Measurements from ENCODE around the gene ZNF142. TPM values are rescaled to one million over a fixed set of nuclear protein-coding genes. Genes with fewer than 3 reads are reported as not detected.

Gene ZNF142
- polyA plus RNA-seq, 1 experiment, result 7.1 TPM

DNA sequence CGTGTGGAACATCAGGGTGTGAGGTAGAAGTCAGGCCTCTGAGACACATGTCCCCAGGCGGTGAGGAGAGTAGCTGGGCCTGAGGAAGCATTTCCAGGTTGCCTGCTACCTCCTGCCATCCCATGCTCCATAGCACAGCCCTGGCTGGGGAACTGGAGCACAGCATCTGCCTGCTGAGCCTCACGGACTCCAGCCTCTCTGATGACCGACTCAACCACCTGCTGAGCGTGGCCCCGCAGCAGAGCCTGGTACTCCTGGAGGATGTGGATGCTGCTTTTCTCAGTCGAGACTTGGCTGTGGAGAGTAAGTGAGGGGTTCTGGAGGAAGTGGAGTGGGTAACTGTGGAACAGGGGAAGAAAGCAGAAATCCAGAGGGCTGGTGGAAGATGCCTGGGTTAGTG, 3.0 kb upstream of the ZNF142 start:
- no peak for DNase-seq (ENCODE audit: low read depth)
- no peak overlapping the region for H3K4me3 ChIP-seq (ENCODE audit: low read depth, low read length)
- TF ChIP-seq, protein P1, sequence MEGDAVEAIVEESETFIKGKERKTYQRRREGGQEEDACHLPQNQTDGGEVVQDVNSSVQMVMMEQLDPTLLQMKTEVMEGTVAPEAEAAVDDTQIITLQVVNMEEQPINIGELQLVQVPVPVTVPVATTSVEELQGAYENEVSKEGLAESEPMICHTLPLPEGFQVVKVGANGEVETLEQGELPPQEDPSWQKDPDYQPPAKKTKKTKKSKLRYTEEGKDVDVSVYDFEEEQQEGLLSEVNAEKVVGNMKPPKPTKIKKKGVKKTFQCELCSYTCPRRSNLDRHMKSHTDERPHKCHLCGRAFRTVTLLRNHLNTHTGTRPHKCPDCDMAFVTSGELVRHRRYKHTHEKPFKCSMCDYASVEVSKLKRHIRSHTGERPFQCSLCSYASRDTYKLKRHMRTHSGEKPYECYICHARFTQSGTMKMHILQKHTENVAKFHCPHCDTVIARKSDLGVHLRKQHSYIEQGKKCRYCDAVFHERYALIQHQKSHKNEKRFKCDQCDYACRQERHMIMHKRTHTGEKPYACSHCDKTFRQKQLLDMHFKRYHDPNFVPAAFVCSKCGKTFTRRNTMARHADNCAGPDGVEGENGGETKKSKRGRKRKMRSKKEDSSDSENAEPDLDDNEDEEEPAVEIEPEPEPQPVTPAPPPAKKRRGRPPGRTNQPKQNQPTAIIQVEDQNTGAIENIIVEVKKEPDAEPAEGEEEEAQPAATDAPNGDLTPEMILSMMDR (IDR thresholded peaks at IDR 0.05; ENCODE audit: insufficient read depth, low read depth, low read length), result no peak
- peaks cover 34% of the 10 kb centered on the region for H3K36me3 ChIP-seq (ENCODE audit: control insufficient read depth, insufficient read depth, low read length)
- H3K27me3 ChIP-seq (ENCODE audit: control insufficient read depth, insufficient read depth, low read length), result no peaks in the 10 kb centered on the region
- ChIA-PET CTCF (no interaction called here), POLR2A (no interaction called here)

DNA sequence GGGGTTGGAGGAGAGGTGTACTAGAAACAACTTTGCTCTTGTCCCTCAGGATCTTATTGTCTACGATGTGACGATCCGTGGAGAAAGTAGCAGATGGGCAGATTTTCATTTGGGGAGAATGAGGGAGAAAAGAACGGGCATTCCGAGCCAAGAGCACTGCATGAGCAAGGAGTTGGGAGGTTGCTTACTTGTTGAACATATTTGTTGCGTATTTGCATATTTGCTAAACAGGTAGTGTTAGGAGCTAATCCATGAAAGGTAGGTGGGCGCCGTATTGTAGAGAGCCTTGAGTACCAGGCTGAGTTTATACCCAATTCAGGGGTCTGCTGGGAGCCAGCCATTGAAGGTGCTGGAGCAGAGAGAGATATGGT, 550 bp upstream of the ZNF142 start:
- TF ChIP-seq, protein P1 (IDR thresholded peaks at IDR 0.05; ENCODE audit: insufficient read depth, low read depth, low read length), result no peak
- CTCF ChIA-PET, result interaction anchor here (0.9 to 3.4 kb wide), 11 partner anchors 10 to 191 kb away, joined by 3 to 33 read pairs (median 8); partner anchors contain the start of genes PLCD4, RNF25, STK36 and TTLL4
- peaks cover 28% of the 10 kb centered on the region for H3K36me3 ChIP-seq (ENCODE audit: control insufficient read depth, insufficient read depth, low read length)

DNA sequence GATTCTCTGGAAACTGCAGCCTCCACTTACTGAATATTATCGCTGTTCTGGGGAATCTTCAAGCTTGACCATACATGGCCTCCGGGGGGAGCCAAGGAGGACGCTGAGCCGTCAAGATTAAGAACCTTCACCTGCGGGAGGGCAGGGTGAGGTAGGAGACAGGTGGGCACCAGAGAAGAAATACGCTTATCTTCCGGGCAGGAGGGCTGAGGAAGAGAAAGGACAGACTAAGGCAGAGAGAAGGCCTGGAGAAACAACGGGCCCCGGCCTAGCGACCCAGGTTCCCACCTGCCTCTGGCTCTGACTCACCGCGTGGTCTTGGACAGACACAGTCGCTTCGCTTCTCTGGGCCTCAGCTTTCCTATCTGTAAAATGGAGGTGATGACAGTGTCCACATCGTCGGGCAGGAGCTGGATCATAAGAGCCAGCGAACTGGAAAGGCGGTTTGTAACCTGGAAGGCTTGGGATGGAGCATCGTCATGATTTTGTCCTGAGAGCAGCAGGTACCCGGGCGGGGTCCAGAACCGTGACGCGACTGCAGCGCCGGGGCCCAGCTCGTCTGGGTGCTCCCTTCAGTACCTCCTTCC, 659 bp downstream of the ZNF142 start:
- Histone ChIP-seq H3K27me3 (ENCODE audit: control insufficient read depth, insufficient read depth, low read length) (no peaks in the 10 kb centered on the region), H3K4me3 (ENCODE audit: low read depth, low read length) (peak overlapping the region; percentile 89), H3K36me3 (ENCODE audit: control insufficient read depth, insufficient read depth, low read length) (peaks cover 18% of the 10 kb centered on the region)
- CTCF ChIA-PET, result interaction anchor here (0.7 to 3.4 kb wide), 19 partner anchors 9 to 256 kb away, joined by 3 to 33 read pairs (median 4); partner anchors contain the start of genes PLCD4, RNF25, STK36 and TTLL4
- DNase-seq (ENCODE audit: low read depth), result no peak
- POLR2A ChIA-PET, result interaction anchor here (0.9 kb wide), 1 partner anchor 29 kb away, joined by 3 read pairs; no protein-coding TSS in a partner anchor
- TF ChIP-seq, protein P1 (IDR thresholded peaks at IDR 0.05; ENCODE audit: insufficient read depth, low read depth, low read length), result peak; percentile 61

More for the DNA sequence above, 550 bp upstream of the ZNF142 start:
- Histone ChIP-seq H3K27me3 (ENCODE audit: control insufficient read depth, insufficient read depth, low read length) (no peaks in the 10 kb centered on the region), H3K4me3 (ENCODE audit: low read depth, low read length) (peak overlapping the region; percentile 89)
- DNase-seq (ENCODE audit: low read depth), result no peak
- POLR2A ChIA-PET, result interaction anchor here (0.6 to 0.9 kb wide), 4 partner anchors 28 to 187 kb away, joined by 3 to 6 read pairs (median 5); no protein-coding TSS in a partner anchor

DNA sequence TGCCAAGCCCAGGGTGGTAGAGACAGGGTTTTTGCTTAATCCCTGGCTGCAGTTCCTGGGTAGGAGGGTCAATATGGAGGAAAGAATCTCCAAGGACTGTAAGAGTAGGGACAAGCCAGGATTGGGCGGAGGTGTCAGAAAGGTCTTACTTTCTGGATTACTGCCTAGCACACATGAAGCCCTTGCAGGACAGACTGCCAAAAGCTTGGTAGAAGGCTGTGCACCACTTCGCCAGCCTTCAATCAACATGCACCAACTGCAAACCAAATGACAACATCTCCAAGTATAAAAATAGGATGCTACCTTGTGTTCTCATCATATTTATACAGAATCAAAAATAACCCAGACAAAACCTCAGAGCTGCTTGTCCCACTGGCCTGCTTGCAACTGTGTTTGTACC, 3.7 kb downstream of the ZNF142 start:
- ChIA-PET POLR2A (no interaction called here), CTCF (interaction anchor here (0.8 to 1.0 kb wide), 3 partner anchors 32 to 192 kb away, joined by 3 to 6 read pairs (median 3); no protein-coding TSS in a partner anchor)
- no peak overlapping the region for H3K4me3 ChIP-seq (ENCODE audit: low read depth, low read length)
- no peaks in the 10 kb centered on the region for H3K27me3 ChIP-seq (ENCODE audit: control insufficient read depth, insufficient read depth, low read length)
- TF ChIP-seq, protein P1 (IDR thresholded peaks at IDR 0.05; ENCODE audit: insufficient read depth, low read depth, low read length), result no peak
- H3K36me3 ChIP-seq (ENCODE audit: control insufficient read depth, insufficient read depth, low read length), result peaks cover 13% of the 10 kb centered on the region
- no peak for DNase-seq (ENCODE audit: low read depth)

DNA sequence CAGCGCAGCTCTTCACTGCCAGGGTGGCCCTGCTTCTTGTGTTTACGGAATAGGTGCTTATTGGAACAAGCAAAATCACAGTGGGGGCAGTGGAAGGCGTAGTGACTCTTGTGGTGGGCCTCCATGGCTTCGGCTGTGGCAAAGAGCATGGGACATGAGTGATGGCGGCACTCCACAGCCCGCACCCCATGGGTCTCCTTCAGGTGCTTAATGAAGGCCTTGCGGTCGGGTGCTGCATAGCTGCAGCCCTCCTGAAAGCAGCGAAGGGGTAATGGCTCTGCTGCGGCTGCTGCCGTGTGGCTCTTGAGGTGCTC, 10.7 kb downstream of the ZNF142 start:
- TF ChIP-seq, protein P1 (IDR thresholded peaks at IDR 0.05; ENCODE audit: insufficient read depth, low read depth, low read length), result no peak
- ChIA-PET CTCF (interaction anchor here (0.6 to 4.0 kb wide), 7 partner anchors 10 to 454 kb away, joined by 3 to 24 read pairs (median 4); partner anchors contain the start of genes BCS1L, PLCD4 and ZNF142), POLR2A (no interaction called here)
- Histone ChIP-seq H3K27me3 (ENCODE audit: control insufficient read depth, insufficient read depth, low read length) (no peaks in the 10 kb centered on the region), H3K4me3 (ENCODE audit: low read depth, low read length) (no peak overlapping the region), H3K36me3 (ENCODE audit: control insufficient read depth, insufficient read depth, low read length) (peaks cover 34% of the 10 kb centered on the region)
- DNase-seq (ENCODE audit: low read depth), result no peak
